ENCODE results near the gene PTPA. TPM values are rescaled to one million over a fixed set of nuclear protein-coding genes. Genes with fewer than 3 reads are reported as not detected.

Gene PTPA
- total and polyA plus RNA-seq, 2 donors (not counting 3 experiments of a cell fraction or from before 2014, with no cell fraction given): 97.7 to 121 TPM

GRCh38 chr9:129102095-129102525, 9.1 kb upstream of the PTPA start:
- H3K36me3 ChIP-seq (ENCODE audit: control insufficient read depth in 2 of 2, extremely low read depth in 1 of 2, insufficient read depth in 2 of 2, low read length in 2 of 2): peaks cover 0 to 1% of the 10 kb centered on the region in 2 experiments
- DNase-seq (ENCODE audit: low read depth, low spot score): no peak
- ChIA-PET CTCF (no interaction called here), POLR2A (no interaction called here)
- BruUV-seq (replicated peaks): no TSS peak
- no peak for FAIRE-seq
- TF ChIP-seq MYC (IDR thresholded peaks at IDR 0.05; ENCODE audit: low read depth, low read length) (no peak), EZH2 (IDR thresholded peaks at IDR 0.05; ENCODE audit: borderline replicate concordance, low read depth, low read length, severe bottlenecking) (no peak), FOS (IDR thresholded peaks at IDR 0.05; ENCODE audit: borderline replicate concordance, insufficient read depth, low read length) (no peak), POLR2AphosphoS5 (IDR thresholded peaks at IDR 0.05; ENCODE audit: insufficient read depth, low read depth, low read length) (no peak), GATA2 (IDR thresholded peaks at IDR 0.05; ENCODE audit: insufficient read depth, insufficient read length, low read depth, low read length) (no peak), JUN (IDR thresholded peaks at IDR 0.05; ENCODE audit: borderline replicate concordance, insufficient read depth, insufficient read length, low read depth) (no peak), POLR2A (IDR thresholded peaks at IDR 0.05; ENCODE audit: low read depth, low read length) (no peak)
- TF ChIP-seq, protein P1, sequence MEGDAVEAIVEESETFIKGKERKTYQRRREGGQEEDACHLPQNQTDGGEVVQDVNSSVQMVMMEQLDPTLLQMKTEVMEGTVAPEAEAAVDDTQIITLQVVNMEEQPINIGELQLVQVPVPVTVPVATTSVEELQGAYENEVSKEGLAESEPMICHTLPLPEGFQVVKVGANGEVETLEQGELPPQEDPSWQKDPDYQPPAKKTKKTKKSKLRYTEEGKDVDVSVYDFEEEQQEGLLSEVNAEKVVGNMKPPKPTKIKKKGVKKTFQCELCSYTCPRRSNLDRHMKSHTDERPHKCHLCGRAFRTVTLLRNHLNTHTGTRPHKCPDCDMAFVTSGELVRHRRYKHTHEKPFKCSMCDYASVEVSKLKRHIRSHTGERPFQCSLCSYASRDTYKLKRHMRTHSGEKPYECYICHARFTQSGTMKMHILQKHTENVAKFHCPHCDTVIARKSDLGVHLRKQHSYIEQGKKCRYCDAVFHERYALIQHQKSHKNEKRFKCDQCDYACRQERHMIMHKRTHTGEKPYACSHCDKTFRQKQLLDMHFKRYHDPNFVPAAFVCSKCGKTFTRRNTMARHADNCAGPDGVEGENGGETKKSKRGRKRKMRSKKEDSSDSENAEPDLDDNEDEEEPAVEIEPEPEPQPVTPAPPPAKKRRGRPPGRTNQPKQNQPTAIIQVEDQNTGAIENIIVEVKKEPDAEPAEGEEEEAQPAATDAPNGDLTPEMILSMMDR (IDR thresholded peaks at IDR 0.05; ENCODE audit: extremely low read depth in 1 of 2, insufficient read depth in 1 of 2, low read depth in 1 of 2, low read length in 2 of 2): no peak
- TF ChIP-seq, protein P2, sequence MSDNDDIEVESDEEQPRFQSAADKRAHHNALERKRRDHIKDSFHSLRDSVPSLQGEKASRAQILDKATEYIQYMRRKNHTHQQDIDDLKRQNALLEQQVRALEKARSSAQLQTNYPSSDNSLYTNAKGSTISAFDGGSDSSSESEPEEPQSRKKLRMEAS (IDR thresholded peaks at IDR 0.05; ENCODE audit: insufficient read depth, insufficient read length): no peak
- no peak overlapping the region for H3K4me2 ChIP-seq (ENCODE audit: insufficient read depth, low read length)
- no peak overlapping the region for H3K4me3 ChIP-seq (replicated peaks in 1 of 3; ENCODE audit: insufficient read depth in 1 of 3, low read depth in 1 of 3, low read length in 3 of 3)
- intact Hi-C loops (cut with micrococcal nuclease): no loop called here
- H3K9me1 ChIP-seq (replicated peaks; ENCODE audit: control insufficient read depth, extremely low read depth, insufficient read depth, low read length): no peaks in the 10 kb centered on the region
- H3K79me2 ChIP-seq (ENCODE audit: control insufficient read depth, insufficient read depth, low read length): no peaks in the 10 kb centered on the region
- no peaks in the 10 kb centered on the region for H3K27me3 ChIP-seq (ENCODE audit: control insufficient read depth in 2 of 2, insufficient read depth in 2 of 2, low read length in 2 of 2)
- no peak overlapping the region for H3K9ac ChIP-seq (replicated peaks; ENCODE audit: extremely low read depth, insufficient read depth, low read length)
- H3K27ac ChIP-seq (ENCODE audit: insufficient read depth, low read depth, low read length): no peak overlapping the region
- no peak overlapping the region for H2AFZ ChIP-seq (ENCODE audit: low read depth, low read length)
- H3K4me1 ChIP-seq (ENCODE audit: control insufficient read depth, extremely low read depth, insufficient read depth, low read length): no peaks in the 10 kb centered on the region
- H4K20me1 ChIP-seq (replicated peaks; ENCODE audit: control insufficient read depth, extremely low read depth, insufficient read depth, low read length): no peaks in the 10 kb centered on the region
- no peaks in the 10 kb centered on the region for H3K9me3 ChIP-seq (replicated peaks; ENCODE audit: control insufficient read depth, insufficient read depth, low read length)
- dilution Hi-C loops (cut with MboI; ENCODE audit: extremely low pct_ligation_motif_present, low sequenced_read_pairs): no loop called here

Data from endothelial cell of umbilical vein (primary cell).